ENCODE measurements around the gene BCAP31.
"Not testable (repeated sequence)": the region's sequence is repeated elsewhere in the genome, so short reads cannot be mapped to it uniquely, and the experiment has no call there.

BCAP31 gene

DNA sequence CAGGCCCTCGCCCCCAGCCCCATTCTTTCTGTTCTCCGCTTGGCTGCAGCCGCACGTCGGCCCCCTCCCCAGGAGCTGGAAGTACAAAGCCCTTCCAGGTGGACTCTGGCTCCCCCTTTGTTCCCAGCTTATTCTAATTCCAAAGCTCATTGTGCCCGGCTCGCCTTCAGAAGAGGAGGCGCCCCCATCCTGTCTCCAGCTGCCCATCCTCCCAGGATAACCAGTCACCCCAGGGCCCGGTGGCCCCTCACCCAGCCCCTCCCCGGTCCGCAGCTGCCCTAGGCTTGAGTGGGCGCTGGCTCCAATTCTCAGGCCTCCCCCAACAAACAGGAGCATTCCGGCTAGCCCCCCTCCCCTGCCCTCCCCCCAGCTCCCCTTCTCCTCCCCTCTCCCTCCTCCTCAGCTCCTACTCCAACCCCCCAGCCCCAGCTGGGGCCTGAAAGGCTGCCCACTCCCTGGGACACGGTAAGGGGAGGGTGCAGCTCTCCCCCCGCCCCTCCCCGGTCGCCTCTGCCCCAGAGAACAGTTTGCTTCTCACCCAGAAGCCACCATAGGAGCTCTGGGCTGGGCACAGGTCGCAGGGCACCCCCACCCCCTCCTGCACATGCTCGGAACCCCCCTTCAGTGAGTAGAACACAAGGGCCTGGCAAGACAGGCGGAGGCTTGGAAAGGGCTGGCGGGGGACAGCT is 39.6 kb downstream of the BCAP31 start:
- no peak for DNase-seq (ENCODE audit: low read depth in 3 of 3, low spot score in 1 of 3)

- not testable (repeated sequence) for DNase-seq (ENCODE audit: low read depth in 3 of 3, low spot score in 1 of 3)
Measured at GRCh38 chrX:153683486-153683885, 40.7 kb downstream of the BCAP31 start.

- no peak for DNase-seq (ENCODE audit: low read depth in 3 of 3, low spot score in 1 of 3)
Measured at GRCh38 chrX:153681175-153681574, 43.0 kb downstream of the BCAP31 start.

- DNase-seq (ENCODE audit: low read depth in 3 of 3, low spot score in 1 of 3), result no peak
Measured at GRCh38 chrX:153674219-153674851, 49.9 kb downstream of the BCAP31 start.

DNA sequence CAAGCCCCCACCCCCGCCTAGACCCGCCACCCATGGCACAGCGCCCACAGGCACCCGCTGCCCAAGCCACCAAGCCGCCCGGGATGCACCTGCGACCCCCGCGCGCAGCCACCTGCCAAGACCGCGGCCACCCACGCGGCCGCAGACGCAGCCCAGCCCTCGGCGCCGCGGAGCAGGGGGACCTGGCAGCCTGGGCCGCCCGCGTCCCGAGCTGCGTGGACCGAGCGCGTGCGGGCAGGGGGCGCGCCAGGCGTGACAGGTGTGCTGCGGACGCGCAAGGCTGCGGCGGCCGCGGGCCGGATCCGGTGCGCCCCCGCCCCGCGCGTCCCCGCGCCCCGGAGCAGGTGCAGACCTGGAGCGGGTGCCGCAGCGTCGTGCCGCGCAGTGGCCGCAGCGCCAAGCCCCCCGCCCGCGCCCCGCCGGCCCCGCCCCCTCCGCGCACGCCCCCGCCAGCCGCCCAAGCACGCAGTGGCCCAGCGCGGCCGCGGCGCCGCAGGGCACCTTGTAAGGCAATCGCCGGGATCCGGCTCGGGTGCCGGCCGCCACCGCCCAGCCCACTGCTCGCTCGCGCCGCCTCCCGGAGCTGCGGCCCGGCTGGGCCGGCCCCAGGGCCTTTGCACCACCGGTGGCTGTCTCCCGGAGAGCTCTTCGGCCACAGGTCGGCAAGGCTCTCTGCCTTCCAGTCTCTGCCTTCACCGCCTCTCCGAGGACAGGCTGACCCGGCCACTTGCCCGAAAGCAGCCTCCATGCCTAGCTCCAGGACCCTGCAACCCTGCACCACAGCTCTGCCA is 50.6 kb downstream of the BCAP31 start, which contains the start of gene PNCK:
Gene PNCK, minus strand, starts transcription at position 386 of the 791 bp plus-strand sequence. CDS start 737 bp downstream, outside the sequence.
- DNase-seq (ENCODE audit: low read depth in 3 of 3, low spot score in 1 of 3), result no peak

DNA sequence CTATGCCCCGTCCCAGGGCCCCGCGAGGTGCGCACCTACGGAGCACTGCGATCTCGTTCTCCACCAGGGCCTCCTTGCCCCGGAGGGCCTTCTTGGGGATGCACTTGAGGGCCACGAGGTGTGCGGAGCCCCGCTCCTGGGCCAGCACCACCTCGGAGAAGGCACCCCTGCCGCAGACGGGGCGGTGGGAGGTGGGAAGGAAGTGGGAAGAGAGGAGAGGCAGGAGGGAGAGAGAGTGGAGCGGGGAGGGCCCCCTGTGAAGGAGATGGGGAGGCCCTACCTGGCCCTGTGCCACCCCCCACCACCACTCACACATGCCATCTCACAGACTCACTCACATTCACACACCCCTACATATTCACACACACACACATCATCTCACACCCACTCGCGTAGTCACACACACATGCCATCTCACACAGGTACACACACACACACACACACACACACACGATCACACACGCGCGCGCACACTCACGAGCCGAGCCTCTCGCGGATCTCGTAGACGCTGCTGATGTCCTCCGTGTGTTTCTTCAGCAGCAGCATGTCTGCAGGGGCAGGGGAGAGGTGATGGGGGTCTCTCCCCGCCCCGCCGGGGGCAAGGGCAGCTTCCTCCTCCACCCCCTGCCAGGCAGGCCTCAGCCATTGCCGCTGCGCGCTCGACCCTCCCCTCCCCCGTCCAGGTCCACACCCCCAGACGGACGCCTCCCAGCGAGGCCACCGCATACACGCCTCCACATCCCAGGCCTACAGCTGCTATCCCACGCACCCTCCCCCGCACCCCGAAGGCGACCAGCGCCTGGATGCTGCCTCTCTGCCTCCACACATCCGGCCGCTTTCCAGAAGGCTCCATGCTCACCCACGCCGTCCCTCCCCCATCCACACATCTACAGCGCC is 51.4 kb downstream of the BCAP31 start:
- DNase-seq (ENCODE audit: low read depth in 3 of 3, low spot score in 1 of 3), result no peak

DNA sequence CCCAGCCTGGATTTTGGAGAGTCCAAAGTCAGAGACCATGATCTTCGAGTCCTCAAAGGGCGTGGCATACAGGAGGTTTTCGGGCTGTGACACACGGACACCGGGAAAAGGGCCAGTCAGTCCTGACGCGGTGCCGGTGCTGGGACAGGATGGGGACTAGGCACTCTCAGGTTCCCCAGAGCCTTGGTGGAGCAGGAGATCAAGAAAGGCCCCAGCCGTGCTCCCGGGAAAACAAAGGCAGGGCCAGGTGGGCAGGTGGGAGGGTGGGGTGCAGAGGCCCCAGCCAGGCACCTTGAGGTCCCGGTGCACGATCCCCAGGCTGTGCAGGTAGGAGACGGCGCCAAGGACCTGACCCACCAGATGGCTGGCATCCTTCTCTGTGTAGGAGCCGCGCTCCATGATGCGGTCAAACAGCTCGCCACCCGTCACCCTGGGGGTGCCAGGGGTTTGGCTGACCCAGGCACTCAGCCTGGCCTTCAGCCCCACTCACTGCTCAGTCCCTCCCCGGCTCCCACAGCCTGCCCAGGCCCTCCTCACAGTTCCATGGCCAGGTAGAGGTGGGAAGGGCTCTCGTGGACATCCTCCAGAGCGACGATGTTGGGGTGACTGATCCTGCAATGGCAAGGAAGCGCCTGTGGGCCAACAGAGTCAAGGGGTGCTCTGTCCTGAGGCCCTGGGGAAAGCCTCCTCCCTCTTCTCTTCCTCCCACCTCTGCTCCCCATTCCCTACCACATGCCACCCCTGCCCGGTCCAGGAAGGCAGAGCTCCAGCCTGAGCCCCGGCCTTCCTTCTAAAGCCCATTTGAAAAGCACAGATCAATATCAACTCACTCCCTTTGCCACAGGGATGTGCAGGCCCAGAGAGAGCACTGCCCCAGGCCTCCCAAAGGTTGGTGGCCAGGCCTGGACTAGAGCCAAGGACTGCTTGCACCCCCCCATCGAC is 52.3 kb downstream of the BCAP31 start:
- no peak for DNase-seq (ENCODE audit: low read depth in 3 of 3, low spot score in 1 of 3)

GRCh38 chrX:153670748-153671588 is 53.2 kb downstream of the BCAP31 start:
- DNase-seq (ENCODE audit: low read depth in 3 of 3, low spot score in 1 of 3), result no peak

DNA sequence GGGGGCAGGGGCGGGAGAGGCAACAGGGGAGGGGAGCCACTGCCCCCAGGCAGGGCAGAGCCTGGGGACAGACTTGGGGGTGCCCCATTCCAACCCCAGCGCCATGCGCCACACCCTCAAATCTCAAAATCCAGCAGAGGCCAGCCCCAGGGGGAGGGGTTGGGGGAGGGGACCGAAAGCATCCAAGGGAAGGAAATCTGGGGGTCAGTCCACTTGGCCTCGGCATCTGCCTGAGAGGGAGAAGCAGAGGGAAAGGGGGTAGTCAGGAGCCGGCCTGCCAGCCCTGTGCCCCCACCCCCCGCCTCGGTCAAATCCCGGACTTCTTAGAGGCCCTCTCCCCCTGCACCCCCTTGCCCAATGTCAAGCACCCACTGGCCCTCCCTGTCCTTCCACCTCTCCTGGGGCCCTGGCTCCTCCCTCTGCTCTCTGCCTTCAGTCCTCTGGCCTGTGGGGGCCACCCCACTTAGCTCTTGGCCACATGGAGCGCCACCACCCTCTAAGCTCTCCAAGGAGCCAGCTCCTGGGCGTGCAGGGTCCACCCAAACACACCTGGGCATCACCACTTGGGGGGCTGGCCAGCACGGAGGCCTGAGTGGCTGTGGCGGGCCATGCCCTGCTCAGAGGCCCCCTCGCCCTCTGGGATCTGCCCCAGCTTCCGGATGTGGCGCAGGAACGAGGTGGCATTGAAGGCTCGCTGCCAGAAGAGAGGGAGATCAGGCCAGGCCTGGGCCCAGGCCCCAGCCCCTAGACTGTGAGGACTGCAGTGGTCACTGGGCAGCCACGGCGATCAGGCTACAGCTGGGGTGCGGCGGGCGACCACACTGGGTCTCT is 54.1 kb downstream of the BCAP31 start:
- no peak for DNase-seq (ENCODE audit: low read depth in 3 of 3, low spot score in 1 of 3)

DNA sequence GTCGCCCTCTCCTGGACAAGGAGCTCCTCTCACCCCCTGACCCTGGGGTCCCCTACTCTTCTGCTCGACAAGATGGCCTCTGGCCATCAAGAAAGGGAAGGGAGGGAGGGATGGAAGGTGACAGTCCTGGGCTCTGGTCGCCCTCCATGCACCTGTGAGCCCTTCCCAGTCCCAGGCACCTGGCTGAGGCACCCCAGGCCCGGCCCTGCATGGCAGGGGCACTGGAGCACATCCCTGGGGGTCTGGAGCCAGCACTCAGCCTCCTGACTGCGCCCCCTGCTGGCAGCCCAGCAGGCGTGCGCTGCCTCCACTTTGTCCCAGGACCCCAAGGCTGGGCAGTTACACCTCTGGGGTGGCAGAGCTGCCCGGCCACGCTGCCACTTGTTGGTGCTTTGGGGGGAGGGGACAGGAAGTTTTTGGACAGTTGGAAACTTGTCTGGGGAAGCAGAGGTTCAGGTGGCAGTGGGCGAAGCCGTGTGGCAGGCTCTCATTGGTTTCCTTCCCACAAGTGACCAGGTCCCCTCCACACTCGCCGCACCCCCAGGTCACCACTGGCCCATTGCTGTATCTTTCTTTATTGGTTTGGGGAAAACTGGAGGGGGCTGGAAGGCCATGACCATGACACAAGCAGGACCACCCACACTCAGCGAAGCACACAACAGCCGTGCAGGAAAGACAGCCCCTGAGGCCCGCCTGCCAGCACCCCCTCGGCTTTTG is 54.9 kb downstream of the BCAP31 start:
- DNase-seq (ENCODE audit: low read depth in 3 of 3, low spot score in 1 of 3), result no peak

DNA sequence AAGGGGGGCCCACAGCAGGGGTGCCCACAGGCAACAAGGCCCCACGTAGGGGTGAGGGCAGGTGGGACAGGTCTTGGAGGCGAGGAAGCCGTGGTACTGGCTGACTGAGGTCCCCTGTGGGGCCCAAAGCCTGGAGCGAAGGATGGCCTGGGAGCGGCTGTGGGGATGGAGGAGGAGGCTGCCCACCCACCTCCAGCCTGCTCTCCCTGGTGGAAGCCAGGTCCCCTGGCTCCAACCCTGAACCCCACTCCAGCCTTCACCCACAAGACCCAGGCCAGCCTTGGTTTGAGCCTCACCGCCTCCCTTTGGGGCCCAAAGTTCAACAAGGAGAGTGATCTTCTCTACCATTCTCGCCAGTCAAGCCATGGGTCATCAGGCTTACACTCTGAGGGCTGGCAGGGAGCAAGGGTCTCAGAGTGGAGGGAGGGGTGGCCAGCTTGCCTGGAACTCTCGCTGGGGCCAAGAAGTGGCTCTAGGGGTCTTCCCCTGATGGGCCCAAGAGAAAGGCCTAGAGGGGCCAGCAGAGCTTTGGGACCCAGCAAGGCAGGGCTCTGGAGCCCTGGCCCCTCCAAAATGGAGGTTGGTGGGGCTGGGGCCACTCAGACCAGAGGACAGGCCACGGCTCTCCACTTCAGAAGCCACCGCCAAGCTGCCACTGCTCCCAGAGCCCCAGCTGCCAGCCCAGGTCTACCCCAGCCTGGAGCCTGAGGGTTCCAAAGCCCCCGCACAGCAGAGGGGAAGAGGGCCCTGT is 55.6 kb downstream of the BCAP31 start:
- DNase-seq (ENCODE audit: low read depth in 3 of 3, low spot score in 1 of 3), result no peak

DNA sequence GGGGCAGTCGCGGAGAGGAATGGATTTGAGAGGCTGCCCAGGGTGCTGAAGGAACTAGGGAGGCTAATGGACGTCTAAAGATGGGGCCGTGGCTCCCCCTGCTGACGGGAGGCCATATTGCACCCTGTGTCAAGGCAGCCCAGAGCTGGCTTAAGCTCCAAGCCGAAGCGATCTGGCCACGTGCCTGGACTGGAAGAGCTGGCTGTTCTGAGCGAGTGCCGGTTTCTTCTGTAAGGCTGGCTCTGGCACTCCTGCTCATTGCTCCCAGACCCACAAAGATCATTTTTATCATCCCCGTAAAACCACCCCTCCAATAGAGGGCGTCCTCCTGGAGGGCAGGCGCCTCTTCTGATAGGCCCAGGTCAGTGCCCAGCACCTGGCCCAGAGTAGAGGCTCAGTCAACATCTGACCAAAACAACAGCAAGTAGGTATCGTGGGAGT is 56.2 kb downstream of the BCAP31 start:
- peak; percentile 17 to 81 (median 56) for DNase-seq (ENCODE audit: low read depth in 3 of 3, low spot score in 1 of 3)

GRCh38 chrX:153667281-153667955 is 56.8 kb downstream of the BCAP31 start:
- DNase-seq (ENCODE audit: low read depth in 3 of 3, low spot score in 1 of 3), result no peak

- no peak for DNase-seq (ENCODE audit: low read depth in 3 of 3, low spot score in 1 of 3)
Measured at GRCh38 chrX:153665726-153666306, 58.4 kb downstream of the BCAP31 start.

GRCh38 chrX:153662266-153662665 is 61.9 kb downstream of the BCAP31 start:
- peak in 2 of 3 donors; percentile 35 to 44 for DNase-seq (ENCODE audit: low read depth in 3 of 3, low spot score in 1 of 3)

- DNase-seq (ENCODE audit: low read depth in 3 of 3, low spot score in 1 of 3), result no peak
Measured at GRCh38 chrX:153659268-153659667, 64.9 kb downstream of the BCAP31 start.
